Esophagus muscularis mucosa (tissue), 3 donors: ENCODE results near the gene ZNF581.

ENCODE experiments used
- EP300 ChIP-seq: sonication (generic); formaldehyde crosslinking; IDR thresholded peaks from one replicate; pipeline ENCODE4 v1.6.1; 2017; ENCODE audit warnings: antibody characterized with exemption
- POLR2AphosphoS5 ChIP-seq, 2 donors: sonication (generic); formaldehyde crosslinking; IDR thresholded peaks; one replicate each; pipeline ENCODE4 v1.6.1; 2017; ENCODE audit warnings: antibody characterized with exemption in 2 of 2

- peak in 1 of 2 donors; percentile 19 for TF ChIP-seq POLR2AphosphoS5 (IDR thresholded peaks at IDR 0.05)
- no peak for TF ChIP-seq EP300
Measured at GRCh38 chr19:55619286-55619685, 24.2 kb upstream of the ZNF581 start.
